HepG2 (cell line): Measurements from ENCODE around the gene ZMPSTE24. TPM values are rescaled to one million over a fixed set of nuclear protein-coding genes. Genes with fewer than 3 reads are reported as not detected.
A peak's percentile ranks its signal among the peaks of the same experiment; 100 is the strongest.

Source experiments
- ARID4A ChIP-seq: sonication (generic); formaldehyde crosslinking; IDR thresholded peaks from 2 replicates; pipeline ENCODE4 v1.5.0; 2020; ENCODE audit warnings: mild to moderate bottlenecking, missing genetic modification reagents, borderline replicate concordance
- BORCS8-MEF2B ChIP-seq: sonication (generic); formaldehyde crosslinking; IDR thresholded peaks from 2 replicates; pipeline ENCODE4 v1.8.0; 2022; ENCODE audit warnings: mild to moderate bottlenecking, missing genetic modification reagents
- CC2D1A ChIP-seq: sonication (generic); formaldehyde crosslinking; IDR thresholded peaks from 2 replicates; pipeline ENCODE4 v1.8.1; 2023; ENCODE audit warnings: mild to moderate bottlenecking, missing genetic modification reagents
- CREB3 ChIP-seq: sonication (generic); formaldehyde crosslinking; IDR thresholded peaks from 2 replicates; pipeline ENCODE4 v1.5.0; 2020; ENCODE audit warnings: missing genetic modification reagents
- CREM ChIP-seq, 2 experiments: sonication (generic) in 1 of 2; formaldehyde crosslinking in 1 of 2; IDR thresholded peaks; 2 replicates each; pipeline versions ENCODE4 v1.4.0 to v1.6.1; 2016 to 2020; ENCODE audit warnings: antibody characterized with exemption in 1 of 2, mild to moderate bottlenecking in 1 of 2, missing genetic modification reagents in 1 of 2
- DNMT3B ChIP-seq: conservative IDR thresholded peaks from 2 replicates; pipeline ENCODE4 v1.6.1; 2016; ENCODE audit warnings: missing biosample characterization, control low read depth
- GABPA ChIP-seq, 2 experiments: IDR thresholded peaks; 2 replicates each; pipeline ENCODE4 v1.6.1; 2011 to 2016; ENCODE audit warnings: low read depth in 2 of 2, low read length in 1 of 2, missing biosample characterization in 1 of 2, missing genetic modification characterization in 1 of 2
- IRX3 ChIP-seq: sonication (generic); formaldehyde crosslinking; IDR thresholded peaks from 2 replicates; pipeline ENCODE4 v1.8.1; 2023; ENCODE audit warnings: mild to moderate bottlenecking, low read depth, missing genetic modification reagents, borderline replicate concordance
- MTERF4 ChIP-seq: sonication (generic); formaldehyde crosslinking; IDR thresholded peaks from 2 replicates; pipeline ENCODE4 v1.8.0; 2023; ENCODE audit warnings: mild to moderate bottlenecking, missing genetic modification reagents
- NAIF1 ChIP-seq: sonication (generic); formaldehyde crosslinking; IDR thresholded peaks from 2 replicates; pipeline ENCODE4 v1.5.0; 2020; ENCODE audit warnings: mild to moderate bottlenecking, missing genetic modification reagents, borderline replicate concordance
- NONO ChIP-seq, 2 experiments: fragments of 450-650 bp in 1 of 2; sonication (generic) in 1 of 2; formaldehyde crosslinking in 1 of 2; IDR thresholded peaks in 1 of 2; conservative IDR thresholded peaks in 1 of 2; 2 replicates each; pipeline versions ENCODE4 v1.6.1 to v1.8.0; 2017 to 2022; ENCODE audit warnings: mild to moderate bottlenecking in 1 of 2, missing genetic modification reagents in 1 of 2, moderate library complexity in 1 of 2
- PCBP1 ChIP-seq: fragments of 200-400 bp; formaldehyde crosslinking; IDR thresholded peaks from 2 replicates; pipeline ENCODE4 v1.6.1; 2017; ENCODE audit warnings: mild to moderate bottlenecking, low read depth, low read length, borderline replicate concordance
- SIN3A ChIP-seq: IDR thresholded peaks from 2 replicates; pipeline ENCODE4 v1.6.1; 2011; ENCODE audit warnings: low read depth, mild to moderate bottlenecking, control low read depth, low read length, borderline replicate concordance
- STAT5B ChIP-seq: sonication (generic); formaldehyde crosslinking; IDR thresholded peaks from 2 replicates; pipeline ENCODE4 v1.4.0; 2020; ENCODE audit warnings: missing genetic modification reagents
- ZFP36L1 ChIP-seq: sonication (generic); formaldehyde crosslinking; IDR thresholded peaks from 2 replicates; pipeline ENCODE4 v1.8.0; 2022; ENCODE audit warnings: mild to moderate bottlenecking, missing genetic modification reagents, moderate library complexity
- ZNF24 ChIP-seq: fragments of 450-650 bp; IDR thresholded peaks from 2 replicates; pipeline ENCODE4 v1.6.1; 2017; ENCODE audit warnings: antibody characterized with exemption, mild to moderate bottlenecking
- ZNF570 ChIP-seq: sonication (generic); formaldehyde crosslinking; IDR thresholded peaks from 2 replicates; pipeline ENCODE4 v1.4.0; 2020; ENCODE audit warnings: mild to moderate bottlenecking, missing genetic modification reagents, borderline replicate concordance
- ZNF577 ChIP-seq: sonication (generic); formaldehyde crosslinking; IDR thresholded peaks from 2 replicates; pipeline ENCODE4 v1.4.0; 2020; ENCODE audit warnings: mild to moderate bottlenecking, low read depth, missing genetic modification reagents, borderline replicate concordance
- ZNF605 ChIP-seq: sonication (generic); formaldehyde crosslinking; IDR thresholded peaks from 2 replicates; pipeline ENCODE4 v1.8.0; 2022; ENCODE audit warnings: mild to moderate bottlenecking, missing genetic modification reagents
- ZNF644 ChIP-seq: IDR thresholded peaks from 2 replicates; pipeline ENCODE4 v1.6.1; 2016; ENCODE audit warnings: low read depth
- ZNF724P ChIP-seq: sonication (generic); formaldehyde crosslinking; IDR thresholded peaks from 2 replicates; pipeline ENCODE4 v1.8.0; 2022; ENCODE audit warnings: missing genetic modification reagents, borderline replicate concordance
- ZNF891 ChIP-seq: sonication (generic); formaldehyde crosslinking; IDR thresholded peaks from 2 replicates; pipeline ENCODE4 v1.5.0; 2020; ENCODE audit warnings: mild to moderate bottlenecking, missing genetic modification reagents
- ZSCAN29 ChIP-seq: sonication (generic); formaldehyde crosslinking; conservative IDR thresholded peaks from 2 replicates; pipeline ENCODE4 v1.4.0; 2020; ENCODE audit warnings: mild to moderate bottlenecking, missing genetic modification reagents
- polyA plus RNA-seq, 8 experiments: library from polyadenylated mRNA; depleted of rRNA in 3 of 8; stranded (reverse) in 7 of 8; unstranded in 1 of 8; fragments of >200 nt; fragmentation: Illumina TruSeq in 4 of 8; extraction: Trizol in 4 of 8; gene quantifications; 2 replicates each; pipeline versions ENCODE4 v1.2.1 to v1.2.3, GENCODE V29; 2011 to 2016; ENCODE audit warnings: low read depth in 4 of 8, missing spikeins in 1 of 8, mixed read lengths in 1 of 8; ENCODE audit not compliant: insufficient read depth in 1 of 8
- total RNA-seq, 5 experiments: library from RNA; depleted of rRNA; stranded (reverse); fragments of >200 nt; fragmentation: Illumina TruSeq; extraction: Trizol; gene quantifications; 2 replicates each; pipeline ENCODE4 v1.2.3, GENCODE V29; 2016; ENCODE audit warnings: low read depth in 1 of 5
- TF ChIP-seq, protein P1 (sequence below): IDR thresholded peaks from 2 replicates; pipeline ENCODE4 v1.6.1; 2016; ENCODE audit warnings: missing compliant biosample characterization, missing genetic modification reagents, borderline replicate concordance

ZMPSTE24 gene
- total and polyA plus RNA-seq, 2 of the 13 experiments (the other 11 are each of a cell fraction or from before 2014, with no cell fraction given) = 13.6 to 60.2 TPM

DNA sequence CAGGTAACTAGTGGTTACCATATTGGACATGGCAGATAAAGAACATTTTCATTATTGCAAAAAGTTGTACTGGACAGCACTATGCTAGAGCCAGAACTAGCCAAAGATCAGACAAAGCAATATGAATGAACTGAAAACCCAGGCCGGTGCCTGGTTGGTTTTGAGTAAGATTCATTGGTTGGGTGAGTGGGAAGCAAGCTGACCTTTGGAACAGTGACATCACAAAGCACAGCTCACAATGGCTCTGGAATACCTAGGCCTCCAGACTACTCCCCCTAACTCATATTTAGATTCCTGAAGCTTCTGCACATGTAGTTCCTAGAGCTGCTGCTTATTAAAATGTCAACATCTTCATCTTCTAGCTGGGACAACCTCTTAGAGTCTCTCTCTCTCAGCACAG lies 10.4 kb upstream of the ZMPSTE24 start, which contains the start of gene TMCO2 (continued):
- TF ChIP-seq CREM (IDR thresholded peaks at IDR 0.05) (peak; percentile 54; the same call in 1 of the 2 replicates), CREM (CRISPR knock-in tag; IDR thresholded peaks at IDR 0.05) (no peak), PCBP1 (no peak), ZNF570 (CRISPR knock-in tag) (no peak), CC2D1A (CRISPR knock-in tag) (no peak), ZNF605 (CRISPR knock-in tag) (no peak), NONO (IDR thresholded peaks at IDR 0.05) (no peak), NONO (CRISPR knock-in tag; conservative IDR thresholded peaks at IDR 0.05) (no peak), ZNF577 (no peak), ZNF891 (CRISPR knock-in tag) (no peak), ZNF24 (no peak), ZSCAN29 (CRISPR knock-in tag) (no peak), BORCS8-MEF2B (CRISPR knock-in tag) (no peak), IRX3 (CRISPR knock-in tag) (no peak), ZFP36L1 (CRISPR knock-in tag) (no peak), DNMT3B (no peak), NAIF1 (CRISPR knock-in tag) (0 out of 2 replicates have a peak, but pooled peaks have one; percentile 45), ZNF644 (CRISPR knock-in tag) (peak; percentile 91), MTERF4 (CRISPR knock-in tag) (no peak), ARID4A (CRISPR knock-in tag) (peak; percentile 37; the same call in 1 of the 2 replicates), SIN3A (no peak), GABPA (IDR thresholded peaks at IDR 0.05; ENCODE audit: low read depth, low read length) (no peak), GABPA (CRISPR knock-in tag; IDR thresholded peaks at IDR 0.05; ENCODE audit: low read depth) (no peak), STAT5B (CRISPR knock-in tag) (no peak), CREB3 (CRISPR knock-in tag) (no peak), ZNF724P (CRISPR knock-in tag) (no peak)
- TF ChIP-seq, protein P1, sequence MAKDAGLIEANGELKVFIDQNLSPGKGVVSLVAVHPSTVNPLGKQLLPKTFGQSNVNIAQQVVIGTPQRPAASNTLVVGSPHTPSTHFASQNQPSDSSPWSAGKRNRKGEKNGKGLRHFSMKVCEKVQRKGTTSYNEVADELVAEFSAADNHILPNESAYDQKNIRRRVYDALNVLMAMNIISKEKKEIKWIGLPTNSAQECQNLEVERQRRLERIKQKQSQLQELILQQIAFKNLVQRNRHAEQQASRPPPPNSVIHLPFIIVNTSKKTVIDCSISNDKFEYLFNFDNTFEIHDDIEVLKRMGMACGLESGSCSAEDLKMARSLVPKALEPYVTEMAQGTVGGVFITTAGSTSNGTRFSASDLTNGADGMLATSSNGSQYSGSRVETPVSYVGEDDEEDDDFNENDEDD = no peak
